Measurements from ENCODE around the gene UMODL1.

- TF ChIP-seq CTCF (IDR thresholded peaks at IDR 0.05) (no peak), POLR2A (IDR thresholded peaks at IDR 0.05) (no peak), EP300 (IDR thresholded peaks at IDR 0.05) (no peak)
Observed at GRCh38 chr21:42179316-42179715, 108.2 kb downstream of the UMODL1 start.

All from ovary (tissue), 3 donors.